GM12864 (cell line): Measurements from ENCODE around the gene DNTT.

Experiments
- DNase-seq: peaks from one replicate; pipeline ENCODE4 v3.0.0-alpha.2; 2011; ENCODE audit warnings: low read depth
- H3K4me3 ChIP-seq: 2 replicates; pipeline ENCODE4 v1.5.1; 2011; ENCODE audit warnings: mild to moderate bottlenecking, low read depth, low read length, control low read depth
- TF ChIP-seq, protein P1 (sequence below): IDR thresholded peaks from 2 replicates; pipeline ENCODE4 v1.5.1; 2011; ENCODE audit warnings: low read depth, mild to moderate bottlenecking, moderate library complexity, low read length, control low read depth, inconsistent platforms; ENCODE audit errors: missing control alignments

Gene DNTT

DNA sequence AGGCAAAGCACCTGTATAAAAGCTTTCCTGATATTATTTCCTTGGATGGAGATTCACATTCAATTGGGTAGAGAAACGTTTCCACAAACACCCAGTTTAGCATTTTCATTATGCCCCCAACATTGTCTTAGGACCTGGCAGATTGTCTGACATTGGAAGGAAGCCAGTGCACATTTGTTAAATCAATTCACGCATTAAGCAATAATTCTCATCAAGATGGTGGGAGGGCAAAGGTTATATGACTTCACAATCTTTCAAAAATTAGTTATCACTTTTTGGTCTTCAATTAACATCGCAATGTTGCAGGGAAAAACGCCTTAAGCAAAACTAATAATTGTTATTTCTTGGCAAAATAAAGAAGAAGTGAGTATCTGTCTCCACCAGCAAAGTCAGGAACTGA is 38.2 kb downstream of the DNTT start:
- TF ChIP-seq, protein P1, sequence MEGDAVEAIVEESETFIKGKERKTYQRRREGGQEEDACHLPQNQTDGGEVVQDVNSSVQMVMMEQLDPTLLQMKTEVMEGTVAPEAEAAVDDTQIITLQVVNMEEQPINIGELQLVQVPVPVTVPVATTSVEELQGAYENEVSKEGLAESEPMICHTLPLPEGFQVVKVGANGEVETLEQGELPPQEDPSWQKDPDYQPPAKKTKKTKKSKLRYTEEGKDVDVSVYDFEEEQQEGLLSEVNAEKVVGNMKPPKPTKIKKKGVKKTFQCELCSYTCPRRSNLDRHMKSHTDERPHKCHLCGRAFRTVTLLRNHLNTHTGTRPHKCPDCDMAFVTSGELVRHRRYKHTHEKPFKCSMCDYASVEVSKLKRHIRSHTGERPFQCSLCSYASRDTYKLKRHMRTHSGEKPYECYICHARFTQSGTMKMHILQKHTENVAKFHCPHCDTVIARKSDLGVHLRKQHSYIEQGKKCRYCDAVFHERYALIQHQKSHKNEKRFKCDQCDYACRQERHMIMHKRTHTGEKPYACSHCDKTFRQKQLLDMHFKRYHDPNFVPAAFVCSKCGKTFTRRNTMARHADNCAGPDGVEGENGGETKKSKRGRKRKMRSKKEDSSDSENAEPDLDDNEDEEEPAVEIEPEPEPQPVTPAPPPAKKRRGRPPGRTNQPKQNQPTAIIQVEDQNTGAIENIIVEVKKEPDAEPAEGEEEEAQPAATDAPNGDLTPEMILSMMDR = no peak
- H3K4me3 ChIP-seq = no peak overlapping the region
- no peak for DNase-seq

DNA sequence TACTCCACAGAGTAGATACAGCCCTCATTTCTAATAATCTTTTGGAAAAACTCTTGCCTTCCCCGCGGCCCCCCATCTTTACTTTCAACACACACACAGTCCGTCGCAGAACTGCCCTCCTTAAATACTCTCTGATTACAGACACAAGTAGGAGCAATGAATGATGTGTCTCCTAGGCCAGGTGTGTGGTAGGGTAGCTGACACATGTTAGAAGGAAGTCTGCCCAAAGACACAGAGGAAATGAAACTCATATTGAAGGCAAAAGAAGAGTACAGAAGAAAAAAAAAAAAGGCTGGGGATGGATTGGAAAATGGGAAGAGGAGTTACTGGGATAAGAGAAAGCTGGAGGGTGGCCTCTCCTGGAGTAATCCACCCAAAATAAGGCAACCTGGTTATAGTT is 39.9 kb downstream of the DNTT start:
- TF ChIP-seq, protein P1 = no peak
- no peak for DNase-seq
- H3K4me3 ChIP-seq = no peak overlapping the region

DNA sequence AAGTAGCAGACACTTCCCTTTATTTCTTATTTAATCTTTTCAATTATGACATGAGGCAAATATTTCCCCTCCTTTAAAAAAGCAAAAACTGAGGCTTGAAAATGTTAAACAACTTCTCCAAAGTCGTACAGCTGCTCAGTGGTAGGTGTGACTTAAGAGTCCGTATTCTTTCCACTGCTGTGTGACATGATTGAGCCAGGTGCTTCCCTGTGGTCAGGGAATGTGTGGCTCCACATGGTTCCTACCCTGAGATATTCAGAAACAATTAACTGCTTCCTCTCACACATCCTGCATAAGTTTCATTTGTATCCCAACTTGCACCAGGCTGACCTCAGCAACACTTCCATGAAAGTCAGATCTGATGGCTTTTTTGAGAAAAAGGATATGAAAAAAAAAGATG is 41.0 kb downstream of the DNTT start:
- DNase-seq = no peak
- H3K4me3 ChIP-seq = no peak overlapping the region
- TF ChIP-seq, protein P1 = no peak

DNA sequence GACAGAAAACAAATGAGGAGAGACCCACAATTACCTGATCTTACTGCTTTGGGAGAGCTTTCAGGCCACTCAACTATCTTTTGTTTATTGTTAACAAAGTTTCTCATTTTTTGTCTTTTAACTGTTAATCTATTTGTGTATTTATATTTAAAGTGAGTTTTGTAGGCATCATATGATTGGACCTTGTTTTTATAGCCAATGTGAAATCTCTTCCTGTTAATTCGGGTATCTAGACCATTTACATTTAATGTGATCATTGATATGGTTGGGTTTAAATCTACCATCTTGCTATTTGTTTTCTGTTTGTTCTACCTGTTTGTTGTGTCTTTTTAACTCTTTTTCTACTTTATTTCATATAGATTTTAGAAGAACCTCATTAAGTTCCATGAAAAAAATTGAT is 42.1 kb downstream of the DNTT start:
- DNase-seq = no peak
- TF ChIP-seq, protein P1 = no peak

DNA sequence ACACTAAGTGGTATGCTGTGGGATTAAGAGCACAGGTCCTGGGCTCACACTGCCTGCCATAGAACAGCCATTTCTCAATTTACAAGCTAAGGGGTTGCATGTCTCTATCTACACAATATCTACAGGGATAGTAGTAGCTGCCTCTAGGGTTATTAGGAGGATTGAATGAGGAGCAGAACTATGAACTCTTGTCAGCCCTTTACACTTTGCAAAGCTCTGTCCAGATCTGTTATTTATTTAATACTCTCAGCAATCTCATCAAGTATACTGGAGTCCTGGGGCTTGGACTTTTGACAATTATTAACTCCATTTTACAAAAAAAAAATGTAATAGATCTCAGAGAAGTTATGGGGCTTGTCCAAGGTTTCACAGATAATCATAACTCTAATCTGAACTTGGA is 47.8 kb downstream of the DNTT start:
- DNase-seq = no peak
- no peak overlapping the region for H3K4me3 ChIP-seq
- TF ChIP-seq, protein P1 = no peak

More for the DNA sequence above, 42.1 kb downstream of the DNTT start:
- H3K4me3 ChIP-seq = no peak overlapping the region

DNA sequence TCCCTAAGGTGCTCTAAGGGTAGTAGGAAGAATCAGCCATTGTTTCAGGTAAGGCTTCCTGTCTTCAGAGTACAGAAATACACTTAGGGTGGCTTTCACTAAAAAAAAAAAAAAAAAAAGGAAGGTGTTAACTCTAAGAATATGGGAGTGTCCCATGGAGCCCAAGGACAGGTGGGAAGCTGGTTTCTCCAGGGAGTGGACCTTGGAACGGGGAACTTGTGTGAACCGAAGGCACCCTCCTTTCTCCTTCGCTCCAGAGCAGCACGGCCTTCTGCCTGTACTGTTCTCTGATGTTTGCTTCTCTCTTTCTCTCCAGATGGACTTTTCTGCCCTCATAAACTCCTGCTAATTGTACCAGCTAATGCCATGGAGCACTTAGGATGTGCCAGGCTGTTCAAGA is 48.3 kb downstream of the DNTT start:
- no peak for DNase-seq
- no peak overlapping the region for H3K4me3 ChIP-seq
- TF ChIP-seq, protein P1 = no peak

DNA sequence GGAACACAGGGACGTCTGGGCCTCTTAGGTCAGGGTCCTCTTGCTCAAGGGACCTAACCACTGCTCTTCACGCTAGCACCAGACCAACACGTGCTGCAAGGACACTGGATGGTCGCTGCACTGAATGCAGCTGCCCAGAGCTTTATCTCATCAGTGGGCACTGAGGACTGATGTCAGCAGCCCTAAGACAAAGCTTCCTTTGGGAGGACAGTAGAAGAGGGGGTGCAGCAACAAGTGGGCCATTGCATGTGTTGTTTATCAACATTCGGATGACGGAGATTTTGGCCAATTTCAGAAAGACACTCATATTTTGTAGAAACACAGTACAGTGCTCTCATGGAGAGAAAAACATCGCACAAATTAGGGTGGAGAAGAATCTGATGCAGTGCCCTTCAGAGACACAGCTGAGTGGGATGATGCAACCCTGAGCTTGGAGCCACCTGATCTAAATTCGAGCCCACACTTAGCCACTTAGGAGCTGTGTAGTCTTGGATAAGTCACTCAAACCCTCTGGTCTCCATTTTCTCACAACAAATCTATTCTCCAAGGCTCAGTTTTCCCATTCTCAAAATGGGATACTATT is 52.9 kb downstream of the DNTT start:
- H3K4me3 ChIP-seq = no peak overlapping the region
- no peak for DNase-seq
- TF ChIP-seq, protein P1 = no peak
